ENCODE data around the gene SNN.

Gene SNN

DNA sequence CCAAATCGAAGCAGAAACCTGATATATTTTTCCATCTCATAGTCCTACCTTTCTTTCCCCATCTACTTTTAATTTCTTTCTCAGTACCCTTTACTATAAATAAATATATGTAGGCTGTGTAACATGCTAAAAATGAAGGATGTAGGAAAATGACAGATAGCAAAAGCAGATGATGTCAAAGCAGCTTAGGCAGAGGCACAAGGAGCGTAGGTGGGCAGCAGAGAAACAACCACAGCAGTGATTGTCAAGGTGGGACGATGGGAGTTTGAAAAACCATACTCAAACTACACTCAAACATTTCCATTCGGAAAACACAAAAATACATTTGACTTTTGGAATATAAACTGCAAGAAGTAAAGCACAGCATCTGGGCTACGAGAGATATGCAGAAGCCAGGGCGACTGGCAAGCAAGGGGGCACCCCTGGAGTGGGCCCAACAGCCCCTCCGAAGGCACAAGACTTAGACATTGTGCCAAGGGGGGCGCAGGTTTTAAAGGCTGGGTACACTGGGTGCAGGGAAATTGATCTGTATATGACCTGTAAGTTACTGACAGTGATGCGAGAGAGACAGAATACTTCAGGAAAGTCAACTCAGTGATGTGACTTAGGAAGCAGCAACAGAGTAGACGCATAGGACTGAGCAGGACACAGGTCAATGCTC, 31.1 kb downstream of the SNN start:
- no peak for DNase-seq (ENCODE audit: low read depth, low spot score)

DNA sequence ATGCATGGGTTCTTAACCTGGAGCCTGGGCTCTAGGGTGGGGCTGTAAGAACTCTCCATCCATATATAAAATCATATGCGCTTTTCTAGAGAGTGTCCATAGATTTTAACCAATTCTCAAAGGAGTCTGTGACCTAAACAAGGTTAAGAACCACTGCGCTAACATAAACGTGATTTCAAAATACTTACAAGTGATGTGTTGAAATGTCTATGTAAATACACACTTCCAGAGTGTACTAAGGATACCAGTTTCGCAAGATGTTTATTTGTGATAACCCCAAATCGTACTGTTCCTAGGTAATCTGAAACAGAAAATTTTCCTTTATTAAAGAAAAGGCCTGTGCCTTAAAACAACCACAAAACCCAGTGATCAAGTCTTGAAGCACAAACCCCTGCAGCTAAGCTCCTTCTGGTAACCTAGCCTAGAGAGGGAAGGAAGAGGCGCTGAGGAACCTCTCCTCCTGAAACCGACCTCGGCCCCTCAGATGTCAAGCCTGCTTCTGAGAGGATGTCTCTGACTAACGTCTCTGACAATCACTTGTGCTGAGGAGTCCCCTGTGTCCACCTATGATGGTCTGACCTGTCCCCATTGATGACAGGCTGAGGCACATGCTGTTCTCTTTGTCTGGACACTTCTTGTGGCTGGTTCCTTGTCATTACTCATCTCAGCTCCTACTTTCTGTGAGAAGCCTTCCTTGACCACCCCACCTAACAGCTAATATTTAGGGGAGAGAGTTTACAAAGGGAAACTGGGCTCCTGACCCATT, 32.2 kb downstream of the SNN start:
- DNase-seq (ENCODE audit: low read depth, low spot score): no peak

DNA sequence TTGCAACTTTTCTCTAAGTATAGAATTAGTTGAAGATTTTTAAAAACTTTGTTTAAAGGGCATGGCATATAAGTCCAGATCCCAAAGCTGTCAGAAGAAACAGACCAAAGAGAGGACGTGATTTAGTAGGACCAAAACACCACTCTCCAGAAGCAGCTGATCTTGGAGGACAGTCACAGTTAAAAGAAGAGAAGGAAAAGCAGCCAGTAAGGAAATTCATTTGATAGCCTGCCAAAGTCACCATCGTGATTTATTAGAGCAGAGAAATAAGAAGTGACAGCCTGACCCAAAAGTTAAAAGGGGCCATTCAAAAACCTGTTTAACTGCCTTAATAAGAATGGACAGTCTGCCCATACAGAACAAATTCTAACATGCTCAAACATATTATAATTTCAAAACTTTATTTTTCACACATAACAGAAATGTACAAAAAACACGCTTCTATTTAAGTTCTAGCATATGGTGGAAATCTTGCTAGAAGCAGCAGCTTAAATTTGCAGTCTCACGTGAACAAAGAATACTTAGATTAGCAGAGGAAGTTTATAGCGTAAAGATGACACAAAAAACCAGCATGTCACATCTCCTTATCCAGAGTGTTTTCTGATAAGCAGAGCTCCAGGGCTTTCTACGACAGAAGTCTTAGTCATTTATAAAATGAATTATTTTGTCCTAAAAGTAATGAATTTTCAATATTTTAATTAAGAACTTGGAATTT, 37.2 kb downstream of the SNN start:
- DNase-seq (ENCODE audit: low read depth, low spot score): no peak

DNA sequence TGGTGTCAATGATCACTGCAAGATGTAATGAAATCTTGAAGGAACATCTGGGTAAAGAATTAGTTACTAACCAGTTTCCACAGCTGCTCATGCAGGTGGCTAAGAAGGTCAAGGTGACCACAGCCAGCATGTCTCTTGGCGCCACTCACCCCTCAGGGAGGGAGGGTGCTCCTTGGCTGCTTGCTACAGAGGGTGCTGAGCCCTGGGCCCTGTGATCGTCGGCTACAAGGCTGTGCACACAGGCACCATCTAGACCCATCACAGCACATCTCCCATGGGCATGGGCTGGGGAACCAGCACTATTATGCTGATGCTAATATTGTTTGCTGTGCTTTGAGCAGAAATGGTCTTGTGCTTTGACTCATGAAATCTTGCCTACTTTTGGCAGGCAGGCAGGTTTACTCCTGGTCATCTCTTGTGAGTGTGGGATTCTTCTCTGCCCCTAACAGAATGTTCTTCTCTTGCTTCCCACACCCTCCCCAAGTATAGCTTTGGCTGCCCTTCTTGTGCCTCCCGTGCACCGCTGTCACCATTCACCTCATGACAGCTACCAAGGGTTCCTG, 38.0 kb downstream of the SNN start:
- DNase-seq (ENCODE audit: low read depth, low spot score): no peak

DNA sequence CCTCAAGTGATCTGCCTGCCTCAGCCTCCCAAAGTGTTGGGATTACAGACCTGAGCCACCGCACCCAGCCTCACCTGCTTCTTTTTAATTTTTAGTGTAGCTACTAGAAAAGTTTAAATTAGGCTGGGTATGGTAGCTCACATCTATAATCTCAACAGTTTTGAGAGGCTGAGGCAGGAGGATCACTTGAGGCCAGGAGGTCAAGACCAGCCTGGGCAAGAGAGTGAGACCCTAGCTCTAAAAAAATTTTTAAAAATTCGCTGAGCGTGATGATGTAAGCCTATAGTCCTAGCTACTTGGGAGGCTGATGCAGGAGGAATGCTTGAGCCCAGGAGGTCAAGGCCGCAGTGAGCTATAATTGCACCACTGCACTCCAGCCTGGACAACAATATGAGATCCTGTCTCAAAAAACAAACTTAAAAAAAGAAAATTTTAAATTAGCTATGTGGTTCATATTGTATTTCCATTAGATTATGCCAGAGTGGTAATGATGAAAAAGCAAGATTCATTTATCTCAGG, 39.5 kb downstream of the SNN start:
- DNase-seq (ENCODE audit: low read depth, low spot score): no peak

DNA sequence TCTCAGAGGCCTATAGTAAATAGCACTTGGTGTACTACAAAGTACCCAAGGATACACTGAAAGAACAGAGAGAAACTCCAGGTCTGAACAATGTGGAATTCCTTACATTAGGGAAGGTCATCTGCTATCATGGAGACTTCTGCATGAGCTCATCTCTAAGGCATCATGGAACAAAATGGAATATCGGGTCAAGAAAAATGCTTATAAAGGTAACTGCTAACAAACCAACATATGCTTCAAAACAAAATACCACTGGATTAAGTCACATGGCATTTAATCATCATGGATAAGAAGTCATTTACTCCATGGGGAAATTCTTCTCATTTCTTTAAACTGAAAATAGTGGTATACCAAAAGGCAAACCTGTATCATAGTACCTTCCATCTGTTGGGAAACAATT, 40.2 kb downstream of the SNN start:
- DNase-seq (ENCODE audit: low read depth, low spot score): no peak

DNA sequence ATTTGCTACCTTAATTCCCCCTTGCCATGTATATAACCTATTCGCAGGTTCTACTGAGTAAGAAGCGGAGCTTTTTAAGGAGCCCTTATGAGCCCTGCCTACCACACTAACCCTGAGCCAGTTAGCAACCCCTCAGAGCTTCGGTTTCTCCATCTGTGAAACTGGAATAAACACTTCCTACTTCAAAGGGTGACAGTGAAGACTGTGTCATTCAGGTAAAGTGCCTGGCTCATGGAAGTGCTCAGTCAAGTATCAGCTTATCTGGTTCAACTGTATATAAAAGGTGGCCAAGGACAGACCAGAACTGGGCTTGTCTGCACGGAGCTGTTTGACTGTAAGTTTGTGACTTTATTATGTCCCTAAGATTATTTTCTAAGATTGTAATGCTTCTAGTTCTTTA, 43.4 kb downstream of the SNN start:
- no peak for DNase-seq (ENCODE audit: low read depth, low spot score)

DNA sequence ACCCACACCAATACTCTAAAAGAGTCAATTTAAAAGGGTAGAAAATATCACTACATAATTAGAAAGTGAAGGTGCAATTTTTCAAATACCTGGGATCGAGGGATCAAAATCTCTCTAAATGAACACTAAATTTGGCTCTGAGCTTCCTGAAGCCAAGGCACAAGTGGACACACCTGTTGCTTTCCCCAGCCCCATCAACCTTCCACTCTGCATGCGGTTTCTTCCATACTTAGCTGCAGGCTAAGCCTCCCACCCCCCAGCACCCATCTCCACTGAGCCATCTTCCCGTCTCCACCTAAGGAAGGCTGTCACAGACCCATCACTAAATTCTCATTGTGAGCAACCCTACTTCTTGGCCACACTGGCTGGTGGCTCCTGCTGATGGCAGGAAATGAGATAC, 43.9 kb downstream of the SNN start:
- no peak for DNase-seq (ENCODE audit: low read depth, low spot score)

DNA sequence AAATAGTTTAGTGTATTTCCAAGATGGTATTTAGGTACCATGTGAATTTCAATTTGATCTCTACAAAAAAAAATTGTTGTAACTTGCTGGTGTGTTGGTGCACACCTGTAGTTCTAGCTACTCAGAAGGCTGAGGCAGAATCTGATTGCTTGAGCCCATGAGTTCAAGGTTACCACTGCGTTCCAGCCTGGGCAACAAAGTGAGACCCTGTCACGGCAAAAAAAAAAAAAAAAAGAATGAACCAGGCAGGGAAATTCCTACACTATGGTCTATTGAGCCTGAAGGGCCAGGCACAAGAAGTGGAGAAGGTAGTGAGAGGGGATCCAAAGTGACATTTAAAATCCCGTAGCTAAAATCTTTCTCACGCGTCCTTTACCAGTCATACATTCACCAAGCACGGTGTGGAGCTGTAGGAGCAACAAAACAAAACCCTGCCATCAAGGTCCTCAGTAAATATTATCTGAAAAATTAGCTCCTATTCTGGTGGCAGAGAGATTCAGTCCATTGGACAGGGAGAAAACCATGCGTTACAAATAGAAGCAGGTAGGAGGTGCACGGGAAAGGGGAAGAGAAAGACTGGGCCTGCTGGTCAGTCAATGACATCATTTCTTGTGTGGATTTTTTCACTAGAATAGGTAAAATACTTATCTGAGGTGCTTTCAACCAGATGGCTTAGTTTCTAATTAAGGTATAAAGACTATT, 47.1 kb downstream of the SNN start:
- DNase-seq (ENCODE audit: low read depth, low spot score): no peak

DNA sequence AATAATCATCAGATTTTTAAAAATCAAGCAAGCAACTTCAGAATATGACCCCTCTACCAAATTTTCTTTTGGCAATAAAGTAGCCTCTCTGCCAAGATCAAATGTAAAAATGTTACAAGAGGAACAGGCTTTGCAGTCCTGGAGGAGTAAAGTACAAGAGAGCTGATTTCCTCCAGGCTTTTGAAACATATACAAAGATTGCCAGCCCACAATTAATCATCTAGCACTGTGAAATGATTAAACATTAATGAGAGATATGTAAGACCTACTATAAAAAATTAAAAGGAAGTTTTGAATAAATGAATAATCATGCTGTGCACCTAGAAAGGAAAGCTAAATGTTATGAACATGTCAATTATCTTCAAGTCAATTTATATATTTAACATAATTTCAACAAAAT, 48.1 kb downstream of the SNN start:
- DNase-seq (ENCODE audit: low read depth, low spot score): no peak

DNA sequence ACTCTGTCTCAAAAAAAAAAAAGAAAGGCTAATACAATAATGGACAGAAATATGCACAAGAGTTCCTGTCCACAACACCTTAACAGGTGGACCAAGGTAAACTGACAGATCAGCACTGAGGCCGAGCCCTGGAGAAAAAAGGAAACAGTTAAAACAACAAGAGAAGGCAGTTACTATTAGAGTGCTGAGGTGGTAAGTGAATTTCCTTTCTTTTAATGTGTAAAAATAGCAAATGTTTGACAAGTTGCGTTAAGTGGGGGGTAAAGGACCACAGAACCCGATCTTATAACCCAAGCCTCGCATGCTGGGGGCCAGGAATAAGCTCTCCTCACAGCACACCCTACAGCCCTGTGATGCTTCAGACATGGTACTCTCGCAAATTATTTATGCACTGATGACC, 49.6 kb downstream of the SNN start:
- no peak for DNase-seq (ENCODE audit: low read depth, low spot score)

DNA sequence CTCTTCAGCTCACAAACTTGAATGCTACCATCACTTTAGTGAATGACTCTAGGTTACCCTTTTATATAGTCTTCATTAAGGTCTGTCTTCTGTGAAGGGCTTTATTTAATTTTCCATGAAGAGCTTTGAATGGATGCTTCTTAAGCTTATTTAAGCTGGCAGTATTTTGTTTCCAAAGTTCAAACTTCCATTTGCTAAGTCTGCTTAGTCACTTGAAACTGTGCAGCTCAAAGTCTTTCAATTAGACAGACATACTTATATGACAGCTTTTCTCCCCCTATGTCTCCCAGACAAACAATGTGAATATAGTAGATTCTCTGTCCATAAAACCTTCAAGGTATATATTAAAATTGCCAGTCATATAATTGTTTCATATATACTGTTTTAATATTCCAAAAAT, 50.9 kb downstream of the SNN start:
- no peak for DNase-seq (ENCODE audit: low read depth, low spot score)

DNA sequence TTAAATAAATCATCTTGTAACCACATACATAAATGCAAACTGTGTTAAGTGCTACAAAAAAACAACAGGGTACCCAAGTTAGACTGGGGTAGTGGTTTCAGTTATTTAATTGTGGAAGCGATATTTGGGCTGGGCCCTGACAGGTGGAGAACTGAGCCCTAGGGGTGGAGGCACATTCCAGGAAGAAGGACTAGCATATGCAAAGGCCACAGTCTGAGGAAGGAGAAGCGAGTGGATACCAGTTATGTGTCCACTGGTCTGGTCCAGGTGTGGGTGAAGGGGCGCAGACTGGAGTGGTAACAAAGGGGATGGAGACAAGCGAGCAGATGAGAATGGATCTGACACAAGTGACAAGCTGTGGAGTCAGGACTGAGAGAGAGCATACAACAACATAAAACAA, 51.5 kb downstream of the SNN start:
- DNase-seq (ENCODE audit: low read depth, low spot score): no peak

DNA sequence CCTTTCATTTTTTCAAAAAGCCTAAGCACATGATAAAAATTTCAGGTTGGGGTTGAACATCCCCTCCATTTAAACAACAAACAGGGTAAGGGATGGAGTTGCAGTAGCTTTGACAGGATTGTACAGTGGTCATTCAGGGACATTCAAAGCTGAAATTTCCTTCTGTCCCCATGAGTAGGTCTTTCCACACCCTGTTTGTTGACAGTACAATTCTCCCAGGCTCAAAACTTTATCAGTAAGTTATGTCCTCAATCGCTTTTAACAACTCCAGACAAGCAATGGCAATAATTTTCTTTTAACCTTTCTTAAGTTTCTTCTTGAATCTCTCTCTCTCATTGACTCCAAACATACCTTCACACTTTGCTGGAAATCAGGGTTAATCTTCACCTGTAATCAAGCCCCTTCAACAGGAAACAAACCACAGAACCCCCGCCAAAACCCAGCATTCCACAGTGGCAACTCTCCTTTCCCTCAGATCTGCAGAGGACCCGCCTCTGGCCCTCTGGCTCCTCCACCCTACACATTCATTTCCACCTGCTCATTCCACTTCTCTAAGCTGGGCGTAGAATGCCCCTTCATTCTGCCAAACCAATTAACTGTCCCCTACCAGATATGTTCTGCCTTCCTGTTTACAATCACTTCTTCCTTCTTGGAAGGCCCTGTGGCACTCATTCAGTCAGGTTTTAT, 53.7 kb downstream of the SNN start:
- DNase-seq (ENCODE audit: low read depth, low spot score): no peak

DNA sequence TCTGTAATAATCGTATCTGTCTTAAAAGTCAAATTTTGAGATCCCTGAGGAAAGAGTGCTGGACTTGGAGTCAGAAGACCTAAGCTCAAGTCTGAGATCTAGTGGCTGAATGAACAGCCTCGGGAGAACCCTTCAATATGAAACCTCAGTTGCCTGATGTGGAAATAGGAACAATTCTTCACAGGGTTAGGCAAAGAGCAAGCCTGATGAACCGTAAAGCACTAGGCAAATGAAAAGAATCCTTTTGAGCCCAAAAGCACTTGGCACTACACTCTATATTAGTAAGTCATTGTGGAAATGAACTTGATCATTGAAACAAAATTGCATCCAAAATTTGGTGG, 54.2 kb downstream of the SNN start:
- no peak for DNase-seq (ENCODE audit: low read depth, low spot score)

DNA sequence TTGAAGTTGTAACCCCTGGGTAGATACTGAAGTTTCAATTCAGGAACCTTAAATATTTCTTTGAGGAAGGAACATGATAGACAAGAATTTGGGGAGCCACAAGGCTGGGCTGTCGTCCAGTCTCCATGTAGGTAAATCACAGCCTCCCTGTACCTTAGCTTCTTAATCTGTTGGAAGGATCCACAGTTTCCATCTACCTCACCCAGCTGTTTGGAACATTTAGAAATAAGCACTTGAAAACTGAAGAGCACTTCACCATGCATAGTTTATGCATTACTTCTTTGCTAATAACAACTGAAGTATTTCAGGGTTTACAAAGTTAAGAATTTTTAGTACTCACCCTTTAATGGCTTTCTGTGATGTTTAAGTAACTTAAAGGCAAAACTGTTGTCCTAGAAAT, 57.2 kb downstream of the SNN start:
- no peak for DNase-seq (ENCODE audit: low read depth, low spot score)

DNA sequence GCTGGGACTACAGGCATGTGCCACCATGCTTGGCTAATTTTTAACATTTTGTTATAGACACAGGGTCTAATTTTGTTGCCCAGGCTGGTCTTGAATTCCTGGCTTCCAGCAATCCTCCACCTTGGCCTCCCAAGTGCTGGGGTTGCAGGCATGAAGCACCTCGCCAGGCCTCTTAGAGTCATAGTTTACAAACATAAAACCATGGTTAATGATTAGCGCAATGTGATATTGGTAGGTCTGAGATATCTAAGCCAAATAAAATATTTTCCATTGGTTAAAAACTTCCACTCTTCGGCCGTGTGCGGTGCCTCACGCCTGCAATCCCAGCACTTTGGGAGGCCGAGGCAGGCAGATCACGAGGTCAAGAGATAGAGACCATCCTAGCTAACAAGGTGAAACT, 57.8 kb downstream of the SNN start:
- DNase-seq (ENCODE audit: low read depth, low spot score): no peak

DNA sequence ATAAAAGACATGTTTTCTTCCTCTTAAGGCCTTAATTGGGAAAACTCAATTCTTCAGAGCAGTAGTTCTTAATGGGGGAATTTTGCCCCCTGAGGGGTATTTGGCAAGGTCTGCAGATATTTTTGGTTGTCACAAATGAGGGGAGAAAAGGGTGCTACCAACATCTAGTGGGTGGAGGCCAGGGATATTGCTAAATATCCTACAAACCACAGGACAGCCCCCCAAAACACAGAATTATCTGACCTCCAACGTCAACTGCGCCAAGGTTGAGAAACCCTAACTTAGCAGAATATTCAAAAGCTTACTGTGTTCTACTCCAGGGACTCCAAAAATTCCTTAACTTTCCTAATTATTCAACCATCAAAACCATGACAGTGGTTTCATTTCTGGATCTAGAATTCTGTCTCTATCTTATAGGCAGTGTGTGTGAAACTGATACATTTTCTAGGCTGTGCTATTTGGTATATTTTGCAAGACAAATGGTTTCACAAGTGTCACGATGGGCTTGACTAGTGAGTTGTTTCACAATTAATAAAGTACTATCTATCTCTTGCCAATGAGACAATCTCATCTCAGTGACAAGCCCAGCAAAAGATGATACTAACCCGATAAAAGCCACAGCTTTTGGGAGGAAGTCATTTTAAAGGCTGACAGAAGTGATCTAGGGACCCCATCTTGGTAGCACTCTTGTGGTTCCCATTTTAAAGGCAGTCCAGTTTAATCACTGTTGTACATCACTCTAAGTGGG, 59.7 kb downstream of the SNN start:
- DNase-seq (ENCODE audit: low read depth, low spot score): no peak

Measured in smooth muscle cell of the brain vasculature (primary cell).